ENCODE data around the gene DCT.

Gene DCT

DNA sequence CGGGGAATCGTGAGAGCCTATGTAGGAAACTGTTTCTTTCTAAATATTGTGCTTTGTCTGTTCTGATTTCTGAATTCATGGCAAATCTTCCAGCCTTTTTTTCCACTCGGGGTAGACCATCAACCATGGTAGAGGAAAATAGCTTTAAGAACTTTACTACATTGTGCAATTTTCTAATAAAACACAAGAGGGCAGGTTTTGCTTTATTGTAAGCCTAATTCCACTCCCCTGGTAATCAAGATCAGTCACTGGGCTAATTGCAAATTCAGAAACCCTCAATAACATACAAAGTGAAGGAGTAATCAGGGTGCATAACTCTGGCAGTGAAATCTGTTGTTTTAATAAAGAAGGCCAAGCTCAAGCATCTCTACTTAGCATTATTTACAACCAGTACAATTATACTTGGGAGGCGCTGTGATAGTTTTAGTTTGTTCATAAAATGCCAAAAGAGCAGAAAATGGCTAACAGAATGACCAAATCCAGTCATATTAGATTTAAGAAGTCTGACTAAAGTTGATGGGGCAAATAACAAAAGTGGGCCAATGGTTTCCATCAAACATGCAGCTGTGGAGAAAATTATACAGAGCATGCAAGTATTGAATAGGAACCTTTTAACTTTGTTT, 43.8 kb downstream of the DCT start:
- H3K27me3 Mint-ChIP-seq, result no peaks in the 10 kb centered on the region
- no peaks in the 10 kb centered on the region for H3K4me1 Mint-ChIP-seq
- ATAC-seq (replicated peaks; ENCODE audit: extremely low read depth, poor library complexity, severe bottlenecking), result peak; percentile 14
- H3K36me3 Mint-ChIP-seq (ENCODE audit: insufficient read depth), result no peaks in the 10 kb centered on the region
- DNase-seq (ENCODE audit: low spot score in 2 of 2), result no peak
- H3K4me3 Mint-ChIP-seq, result no peak overlapping the region
- no peaks in the 10 kb centered on the region for H3K9me3 Mint-ChIP-seq
- H3K27ac Mint-ChIP-seq (ENCODE audit: low read depth), result no peak overlapping the region

DNA sequence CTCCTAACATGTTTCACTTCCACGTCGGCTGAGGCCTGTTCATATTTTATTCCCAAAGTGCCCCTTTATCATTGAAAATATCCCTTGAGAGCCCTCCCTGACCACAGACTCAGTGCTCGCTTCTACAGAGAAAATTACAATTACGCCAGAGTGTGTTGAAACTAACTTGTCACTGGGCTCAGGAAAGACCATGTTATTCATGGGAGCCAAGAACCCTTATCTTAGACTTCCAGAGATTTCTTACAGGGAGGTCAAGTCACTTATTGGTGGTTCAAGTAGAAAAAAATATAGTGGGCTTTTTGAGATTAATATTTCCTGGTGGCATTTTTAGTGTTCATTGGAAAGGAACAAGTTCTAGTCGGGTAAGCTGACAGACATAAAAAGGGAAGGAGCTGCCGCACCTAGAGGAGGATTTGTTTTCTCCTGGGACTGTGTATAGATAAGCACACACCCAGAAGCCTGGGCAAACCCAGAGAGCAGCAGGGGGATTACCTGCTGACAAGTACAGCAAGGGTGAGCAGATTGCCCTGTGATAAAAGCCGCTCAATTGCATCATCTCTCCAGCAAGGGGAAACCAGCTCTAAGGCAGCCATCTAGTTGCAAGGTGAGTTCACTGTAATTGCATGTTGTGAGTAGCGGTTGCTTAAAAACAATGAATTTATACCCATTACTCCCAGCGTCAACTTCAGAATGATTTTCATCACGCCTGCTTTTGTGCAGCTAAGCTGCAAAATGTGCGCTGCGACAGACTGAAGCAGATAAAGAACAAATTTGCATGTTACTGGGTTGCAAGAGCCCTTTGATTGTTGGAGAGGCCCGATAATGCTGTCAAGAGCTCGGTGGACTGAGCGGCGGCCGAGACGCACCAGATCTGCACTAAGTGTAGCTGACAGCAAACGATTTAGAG, 46.2 kb downstream of the DCT start:
- no peak overlapping the region for H3K4me3 Mint-ChIP-seq
- H3K36me3 Mint-ChIP-seq (ENCODE audit: insufficient read depth), result no peaks in the 10 kb centered on the region
- no peaks in the 10 kb centered on the region for H3K4me1 Mint-ChIP-seq
- no peaks in the 10 kb centered on the region for H3K9me3 Mint-ChIP-seq
- no peak for DNase-seq (ENCODE audit: low spot score in 2 of 2)
- no peak for ATAC-seq (replicated peaks; ENCODE audit: extremely low read depth, poor library complexity, severe bottlenecking)
- H3K27me3 Mint-ChIP-seq, result no peaks in the 10 kb centered on the region
- no peak overlapping the region for H3K27ac Mint-ChIP-seq (ENCODE audit: low read depth)

DNA sequence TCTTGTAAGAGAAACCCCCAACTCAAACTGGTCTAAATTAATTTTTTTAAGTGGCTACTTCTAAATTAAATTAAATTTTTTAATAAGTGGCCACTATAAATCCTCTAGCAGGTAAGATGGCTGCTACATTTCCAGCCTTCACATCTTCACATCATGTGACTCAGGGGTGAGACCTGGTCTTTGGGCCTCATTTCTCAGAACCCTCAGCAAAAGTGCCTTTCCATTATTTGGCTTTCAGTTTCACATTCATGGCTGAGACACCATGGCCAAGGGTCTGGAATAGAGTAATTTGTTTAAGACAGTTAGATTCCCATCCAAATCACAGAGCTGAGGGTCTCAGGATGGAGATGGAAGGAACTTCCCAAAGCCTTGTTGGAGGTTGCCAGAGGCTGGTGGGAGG, 47.5 kb downstream of the DCT start:
- H3K4me1 Mint-ChIP-seq, result no peaks in the 10 kb centered on the region
- no peak overlapping the region for H3K4me3 Mint-ChIP-seq
- no peaks in the 10 kb centered on the region for H3K27me3 Mint-ChIP-seq
- no peak for ATAC-seq (replicated peaks; ENCODE audit: extremely low read depth, poor library complexity, severe bottlenecking)
- no peaks in the 10 kb centered on the region for H3K9me3 Mint-ChIP-seq
- DNase-seq (ENCODE audit: low spot score in 2 of 2), result no peak
- no peak overlapping the region for H3K27ac Mint-ChIP-seq (ENCODE audit: low read depth)
- no peaks in the 10 kb centered on the region for H3K36me3 Mint-ChIP-seq (ENCODE audit: insufficient read depth)

DNA sequence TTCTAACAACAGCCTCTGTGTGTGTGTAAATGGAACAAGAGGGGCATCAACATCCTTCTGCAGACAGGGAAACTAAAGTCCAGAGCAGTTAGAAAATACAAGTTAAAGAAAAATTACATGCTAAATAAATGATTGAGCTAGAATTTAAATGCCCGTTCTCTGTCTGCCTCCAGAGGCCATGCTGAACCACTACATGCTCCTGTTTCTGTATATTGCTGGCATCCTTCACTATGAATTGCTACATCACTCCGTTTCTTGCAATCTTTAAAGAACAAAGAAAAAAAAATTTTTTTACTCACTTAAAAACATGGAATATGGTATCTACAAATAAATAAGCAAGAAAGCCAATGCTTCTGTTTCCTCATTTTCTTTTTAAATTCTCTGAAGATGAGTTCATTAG, 47.9 kb downstream of the DCT start:
- H3K4me3 Mint-ChIP-seq, result no peak overlapping the region
- DNase-seq (ENCODE audit: low spot score in 2 of 2), result no peak

DNA sequence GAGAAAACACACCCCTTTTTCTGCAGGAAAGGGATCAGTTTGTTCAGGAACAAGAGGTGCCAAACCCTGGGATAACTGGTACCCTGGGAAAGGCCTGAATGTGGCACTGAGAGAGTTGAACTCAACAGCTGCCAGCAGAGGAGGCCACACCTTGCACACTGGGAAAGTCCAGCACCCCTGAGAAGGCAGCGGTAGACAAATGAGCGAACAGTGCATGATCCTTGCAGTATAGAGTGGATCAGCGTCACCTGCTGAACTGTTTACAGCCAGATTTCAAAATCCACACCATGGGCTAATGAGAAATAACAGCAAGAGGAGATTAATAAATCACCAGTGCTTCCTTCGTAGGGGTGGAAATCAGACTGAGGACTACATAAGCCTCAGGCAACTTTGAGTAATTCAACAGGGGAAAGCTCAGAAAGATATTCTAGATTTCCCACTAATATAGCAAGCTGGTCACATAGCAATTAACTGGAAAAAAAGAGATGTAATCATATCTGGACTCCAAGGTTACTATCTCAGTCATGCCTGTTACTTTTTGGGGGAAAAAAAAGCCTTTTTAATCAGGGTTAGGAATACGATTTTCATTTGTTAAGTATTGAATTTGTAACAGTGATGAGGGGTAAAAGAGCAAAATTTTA, 52.0 kb downstream of the DCT start:
- Mint-ChIP-seq H3K27me3 (peaks cover 9% of the 10 kb centered on the region), H3K4me3 (no peak overlapping the region), H3K27ac (ENCODE audit: low read depth) (no peak overlapping the region), H3K36me3 (ENCODE audit: insufficient read depth) (no peaks in the 10 kb centered on the region), H3K4me1 (no peaks in the 10 kb centered on the region), H3K9me3 (no peaks in the 10 kb centered on the region)
- no peak for ATAC-seq (replicated peaks; ENCODE audit: extremely low read depth, poor library complexity, severe bottlenecking)
- DNase-seq (ENCODE audit: low spot score in 2 of 2), result no peak

More for the DNA sequence above, 47.9 kb downstream of the DCT start:
- no peaks in the 10 kb centered on the region for H3K4me1 Mint-ChIP-seq
- no peak overlapping the region for H3K27ac Mint-ChIP-seq (ENCODE audit: low read depth)
- no peak for ATAC-seq (replicated peaks; ENCODE audit: extremely low read depth, poor library complexity, severe bottlenecking)
- no peaks in the 10 kb centered on the region for H3K36me3 Mint-ChIP-seq (ENCODE audit: insufficient read depth)
- no peaks in the 10 kb centered on the region for H3K9me3 Mint-ChIP-seq
- H3K27me3 Mint-ChIP-seq, result no peaks in the 10 kb centered on the region

DNA sequence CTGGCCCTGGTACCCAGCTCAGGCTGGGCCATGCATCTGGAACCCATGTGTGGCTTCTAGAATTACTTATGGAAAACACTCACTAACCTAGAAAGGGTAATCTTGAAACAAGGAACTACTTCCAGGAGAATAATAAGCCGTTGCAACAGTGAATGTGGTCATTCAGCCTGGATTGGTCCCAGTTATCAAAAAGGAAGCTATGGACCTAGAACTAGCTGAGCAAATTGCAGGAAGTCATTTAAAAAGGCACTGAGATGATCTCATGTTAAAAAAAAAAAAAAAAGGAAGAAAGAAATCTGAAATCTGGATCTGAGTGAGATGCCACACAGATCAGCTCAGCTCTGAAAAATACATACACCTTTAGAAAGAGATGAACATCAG, 59.6 kb downstream of the DCT start:
- Mint-ChIP-seq H3K4me3 (no peak overlapping the region), H3K9me3 (peaks cover 11% of the 10 kb centered on the region), H3K36me3 (ENCODE audit: insufficient read depth) (no peaks in the 10 kb centered on the region), H3K27me3 (peaks cover 14% of the 10 kb centered on the region), H3K27ac (ENCODE audit: low read depth) (no peak overlapping the region), H3K4me1 (peaks cover 6% of the 10 kb centered on the region)
- DNase-seq (ENCODE audit: low spot score in 2 of 2) (no peak), ATAC-seq (replicated peaks; ENCODE audit: extremely low read depth, poor library complexity, severe bottlenecking) (no peak)

DNA sequence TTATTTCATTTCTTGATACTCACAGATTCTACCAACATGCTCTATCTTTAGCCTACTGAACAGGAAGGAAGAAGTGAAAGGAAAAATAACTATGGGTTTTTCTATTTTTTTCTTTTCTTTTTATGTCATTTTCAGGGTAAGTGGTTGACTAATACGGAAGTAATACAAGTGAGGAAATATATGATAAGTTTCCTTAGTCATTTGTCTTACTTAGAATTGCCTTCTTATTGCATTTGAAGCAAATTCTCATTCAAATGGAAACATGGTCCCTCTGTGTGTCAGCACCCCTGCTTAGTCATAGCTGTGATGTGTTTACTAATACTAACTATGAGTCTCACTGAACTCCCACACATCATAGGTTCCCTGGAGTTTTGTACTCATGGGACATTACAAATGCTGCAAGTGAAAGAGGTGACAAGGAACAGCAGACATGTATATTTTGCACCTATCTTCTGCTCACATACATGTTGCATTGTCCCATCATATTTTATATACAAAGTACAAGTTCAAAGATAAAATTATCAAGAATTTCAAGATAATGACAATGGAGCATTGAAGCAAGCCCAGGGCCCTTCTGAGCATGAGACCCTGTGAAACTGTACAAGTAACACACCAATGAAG, 60.1 kb downstream of the DCT start:
- H3K9me3 Mint-ChIP-seq, result peaks cover 11% of the 10 kb centered on the region
- no peak overlapping the region for H3K27ac Mint-ChIP-seq (ENCODE audit: low read depth)
- no peak overlapping the region for H3K4me3 Mint-ChIP-seq
- peaks cover 6% of the 10 kb centered on the region for H3K4me1 Mint-ChIP-seq
- DNase-seq (ENCODE audit: low spot score in 2 of 2), result no peak
- H3K27me3 Mint-ChIP-seq, result peaks cover 19% of the 10 kb centered on the region
- no peak for ATAC-seq (replicated peaks; ENCODE audit: extremely low read depth, poor library complexity, severe bottlenecking)
- H3K36me3 Mint-ChIP-seq (ENCODE audit: insufficient read depth), result no peaks in the 10 kb centered on the region

DNA sequence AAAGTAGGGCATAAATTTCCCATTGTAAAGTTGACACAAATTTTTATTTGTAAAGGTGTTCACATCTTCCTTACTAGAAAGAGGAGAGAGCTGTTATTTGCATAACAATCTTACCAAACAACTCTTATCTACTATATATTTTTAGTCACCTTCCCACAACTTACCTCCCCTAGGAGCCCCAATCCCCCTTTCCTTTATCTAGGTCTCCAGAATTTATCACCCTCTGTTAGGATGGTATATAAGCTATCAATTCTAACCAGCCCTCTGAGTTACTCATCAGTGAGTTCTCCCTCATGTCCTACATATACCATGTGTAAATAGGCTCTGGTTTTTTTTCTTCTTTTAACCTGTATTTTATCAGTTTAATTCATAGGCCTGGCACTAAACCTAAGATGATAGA, 62.2 kb downstream of the DCT start:
- no peak overlapping the region for H3K27ac Mint-ChIP-seq (ENCODE audit: low read depth)
- H3K27me3 Mint-ChIP-seq, result peaks cover 30% of the 10 kb centered on the region
- DNase-seq (ENCODE audit: low spot score in 2 of 2) (no peak), ATAC-seq (replicated peaks; ENCODE audit: extremely low read depth, poor library complexity, severe bottlenecking) (no peak)
- H3K4me1 Mint-ChIP-seq, result peaks cover 6% of the 10 kb centered on the region
- no peak overlapping the region for H3K4me3 Mint-ChIP-seq
- H3K36me3 Mint-ChIP-seq (ENCODE audit: insufficient read depth), result no peaks in the 10 kb centered on the region
- H3K9me3 Mint-ChIP-seq, result peaks cover 11% of the 10 kb centered on the region

DNA sequence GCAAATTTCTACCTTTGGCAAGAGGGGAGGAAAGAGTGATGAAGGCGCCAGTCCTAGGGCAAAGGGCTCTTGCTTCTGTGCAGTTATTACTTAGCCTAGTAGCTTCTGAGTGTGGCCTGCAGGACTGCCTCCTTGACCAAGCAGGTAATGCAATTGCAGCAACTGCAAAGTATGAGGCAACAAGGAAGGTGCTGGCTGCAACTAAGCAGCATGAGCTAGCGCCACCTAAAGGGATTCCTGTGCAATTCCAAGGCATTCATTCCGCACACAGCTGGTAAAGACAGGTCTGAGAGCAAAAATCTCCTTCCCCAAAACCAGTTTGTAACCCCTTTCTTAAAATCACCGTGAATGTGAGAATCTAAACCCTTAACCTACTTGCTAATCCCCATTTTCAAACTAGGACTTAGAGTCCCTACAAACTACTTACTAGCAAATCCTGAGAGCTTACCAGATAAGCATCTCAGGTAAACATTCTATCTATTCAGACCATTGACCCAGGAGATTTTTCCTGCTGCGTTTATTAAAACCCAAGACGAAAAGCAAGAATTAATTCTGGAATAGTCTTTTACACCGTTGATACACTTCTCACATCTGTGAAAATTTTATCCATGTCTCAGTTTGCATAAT, 62.9 kb downstream of the DCT start:
- DNase-seq (ENCODE audit: low spot score in 2 of 2), result no peak
- Mint-ChIP-seq H3K27me3 (peaks cover 37% of the 10 kb centered on the region), H3K4me1 (peaks cover 6% of the 10 kb centered on the region), H3K4me3 (no peak overlapping the region), H3K36me3 (ENCODE audit: insufficient read depth) (no peaks in the 10 kb centered on the region), H3K9me3 (peaks cover 11% of the 10 kb centered on the region), H3K27ac (ENCODE audit: low read depth) (no peak overlapping the region)
- ATAC-seq (replicated peaks; ENCODE audit: extremely low read depth, poor library complexity, severe bottlenecking), result no peak

DNA sequence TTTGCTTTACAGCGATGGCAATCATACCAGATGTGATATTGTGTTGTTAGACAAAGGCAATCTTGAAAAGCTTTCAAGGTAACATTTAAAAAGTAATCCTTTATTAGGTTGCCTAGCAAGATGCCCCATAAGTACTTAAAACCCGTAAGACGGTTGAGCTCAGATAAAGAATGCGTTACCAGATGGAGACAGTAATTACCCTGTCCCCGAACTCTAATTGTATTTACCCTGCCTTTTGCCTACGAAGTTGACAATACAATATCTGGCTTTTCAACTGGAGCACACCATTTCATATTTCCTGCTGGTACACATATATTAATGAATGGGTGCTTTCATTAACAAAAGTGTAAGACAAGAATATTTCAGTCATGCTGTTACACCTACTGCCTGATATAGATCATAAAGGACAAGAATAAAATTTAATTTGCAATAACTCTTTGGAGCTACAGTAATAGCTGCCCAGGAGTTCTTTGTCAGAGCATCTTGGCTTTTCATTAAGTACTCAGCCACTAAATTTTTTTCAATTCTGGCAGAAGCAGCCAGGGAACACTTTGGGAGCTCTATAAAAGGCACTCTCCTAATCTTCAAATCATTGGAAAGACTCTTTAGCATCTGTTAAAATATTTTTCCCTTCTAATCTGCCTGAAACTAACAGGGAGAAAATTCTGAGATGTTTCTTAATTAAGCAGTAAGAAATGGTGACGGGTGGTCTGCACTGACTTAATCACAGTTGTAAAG, 63.8 kb downstream of the DCT start:
- ATAC-seq (replicated peaks; ENCODE audit: extremely low read depth, poor library complexity, severe bottlenecking), result no peak
- H3K27ac Mint-ChIP-seq (ENCODE audit: low read depth), result no peak overlapping the region

DNA sequence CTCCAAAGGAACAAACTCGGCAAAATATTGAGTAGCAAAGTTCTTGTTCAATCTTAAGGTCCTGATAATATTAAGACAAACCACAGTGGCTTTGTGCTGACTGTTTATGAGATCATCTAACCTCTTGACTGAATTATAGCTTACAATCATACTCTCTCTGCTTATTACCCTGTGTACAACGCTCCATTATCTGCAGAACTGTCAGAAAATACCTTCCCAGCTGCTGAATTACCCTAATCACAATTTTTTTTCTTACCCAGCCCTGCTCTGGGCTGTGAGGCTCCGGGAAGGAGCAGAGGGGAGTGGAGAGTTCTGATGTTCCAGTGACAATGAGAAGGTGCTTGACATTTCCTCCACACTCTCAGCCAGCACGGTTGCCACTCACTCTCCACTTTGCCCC, 64.8 kb downstream of the DCT start:
- Mint-ChIP-seq H3K36me3 (ENCODE audit: insufficient read depth) (no peaks in the 10 kb centered on the region), H3K4me3 (no peak overlapping the region), H3K27ac (ENCODE audit: low read depth) (no peak overlapping the region), H3K27me3 (peaks cover 50% of the 10 kb centered on the region), H3K9me3 (peaks cover 5% of the 10 kb centered on the region), H3K4me1 (peaks cover 6% of the 10 kb centered on the region)
- ATAC-seq (replicated peaks; ENCODE audit: extremely low read depth, poor library complexity, severe bottlenecking) (no peak), DNase-seq (ENCODE audit: low spot score in 2 of 2) (no peak)

More for the DNA sequence above, 63.8 kb downstream of the DCT start:
- no peaks in the 10 kb centered on the region for H3K36me3 Mint-ChIP-seq (ENCODE audit: insufficient read depth)
- H3K9me3 Mint-ChIP-seq, result peaks cover 11% of the 10 kb centered on the region
- H3K27me3 Mint-ChIP-seq, result peaks cover 41% of the 10 kb centered on the region
- no peak overlapping the region for H3K4me3 Mint-ChIP-seq
- peaks cover 6% of the 10 kb centered on the region for H3K4me1 Mint-ChIP-seq
- no peak for DNase-seq (ENCODE audit: low spot score in 2 of 2)

DNA sequence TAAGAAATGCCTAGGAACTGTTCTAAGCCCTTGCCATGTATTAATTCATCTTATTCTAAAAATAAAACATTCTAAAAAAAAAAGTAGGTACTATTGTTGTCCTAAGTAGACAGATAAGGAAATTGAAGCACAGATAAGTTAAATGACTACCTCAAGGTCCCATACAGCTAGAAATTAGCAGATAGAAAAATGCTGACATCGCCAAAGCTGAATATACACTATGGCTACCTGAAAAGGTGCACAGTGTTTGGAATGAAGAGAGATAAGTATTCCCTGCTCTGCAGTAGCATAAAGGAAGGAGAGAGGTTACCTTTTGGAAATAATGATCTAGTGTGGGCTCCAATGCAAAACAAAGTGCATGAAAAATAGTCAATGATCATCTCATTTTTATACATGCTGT, 65.3 kb downstream of the DCT start:
- ATAC-seq (replicated peaks; ENCODE audit: extremely low read depth, poor library complexity, severe bottlenecking) (no peak), DNase-seq (ENCODE audit: low spot score in 2 of 2) (no peak)
- no peak overlapping the region for H3K4me3 Mint-ChIP-seq
- peaks cover 3% of the 10 kb centered on the region for H3K4me1 Mint-ChIP-seq
- H3K27me3 Mint-ChIP-seq, result peaks cover 52% of the 10 kb centered on the region
- H3K27ac Mint-ChIP-seq (ENCODE audit: low read depth), result no peak overlapping the region
- H3K9me3 Mint-ChIP-seq, result peaks cover 5% of the 10 kb centered on the region
- no peaks in the 10 kb centered on the region for H3K36me3 Mint-ChIP-seq (ENCODE audit: insufficient read depth)

Measured in central memory CD8-positive, alpha-beta T cell (primary cell).